SH-SY5Y (cell line): Measurements from ENCODE around the gene TELO2.

Source experiments
- GATA2 ChIP-seq: IDR thresholded peaks from 2 replicates; pipeline ENCODE4 v1.6.1; 2011; ENCODE audit warnings: mild to moderate bottlenecking, low read depth, low read length
- GATA3 ChIP-seq: IDR thresholded peaks from 2 replicates; pipeline ENCODE4 v1.6.1; 2011; ENCODE audit warnings: low read depth, mild to moderate bottlenecking, low read length, moderate library complexity

DNA sequence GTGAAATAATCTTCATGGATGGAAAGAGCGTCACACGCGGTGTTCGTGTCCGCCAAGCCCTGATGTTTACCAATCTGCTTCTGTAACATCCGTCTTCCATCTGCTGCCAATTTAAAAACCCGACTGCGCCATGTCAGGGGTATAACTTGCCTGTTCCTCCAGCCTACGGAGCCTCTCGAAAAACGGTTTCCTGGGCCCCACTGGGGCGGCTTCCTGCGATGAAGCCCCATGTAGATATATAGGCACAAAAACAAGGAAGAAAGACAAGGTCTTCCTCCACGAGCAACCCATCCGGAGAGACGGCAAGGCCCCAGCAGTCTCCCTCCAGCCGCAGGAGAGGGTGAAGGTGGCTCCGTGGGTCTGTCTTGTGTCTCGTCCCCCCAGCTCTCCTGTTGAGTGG, 4.5 kb upstream of the TELO2 start, which contains the start of gene PTX4:
- no peak for TF ChIP-seq GATA3
- no peak for TF ChIP-seq GATA2
